ENCODE measurements around the gene PML. TPM values are rescaled to one million over a fixed set of nuclear protein-coding genes. Genes with fewer than 3 reads are reported as not detected.
"Not testable (repeated sequence)": the region's sequence is repeated elsewhere in the genome, so short reads cannot be mapped to it uniquely, and the experiment has no call there.

The PML gene
- total and polyA plus RNA-seq, 12 donors, result 17.9 to 50.1 (median 22.5) TPM

DNA sequence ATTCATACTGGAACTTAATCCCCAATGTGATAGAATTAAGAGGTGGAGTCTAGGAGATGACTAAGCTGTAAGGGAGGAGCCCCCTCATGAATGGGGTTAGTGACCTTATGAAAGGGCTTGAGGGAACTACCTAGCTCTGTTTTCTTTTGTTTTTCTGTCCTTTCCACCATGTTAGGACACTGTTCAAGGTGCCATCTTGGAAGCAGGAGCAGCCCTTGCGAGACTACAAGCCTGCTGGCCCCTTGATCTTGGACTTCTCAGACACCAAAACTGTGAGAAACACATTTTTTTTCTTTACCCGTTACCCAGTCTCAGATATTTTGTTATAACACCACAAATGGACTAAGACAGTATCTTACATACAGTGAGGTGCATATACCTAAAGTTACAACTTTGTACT, 61.3 kb downstream of the PML start:
- Histone ChIP-seq H3K27ac (no peak overlapping the region), H3K36me3 (peaks cover 0 to 4% (median 0%) of the 10 kb centered on the region in 9 donors), H3K4me3 (no peak overlapping the region), H3K4me1 (peaks cover 4 to 29% (median 17%) of the 10 kb centered on the region in 9 donors), H3K27me3 (no peaks in the 10 kb centered on the region), H3K9me3 (no peaks in the 10 kb centered on the region)
- DNase-seq (no peak), ATAC-seq (no peak)
- intact Hi-C loops (cut with DNase I), result loop anchor here in 2 of 10 donors (5.0 to 10.0 kb wide), 3 partner anchors 266 to 1741 kb away; no protein-coding TSS in a partner anchor
- WGBS, 2 donors, result 94 to 96% methylated on average over 2 of the region's 2 CpGs
- TF ChIP-seq, protein P1, sequence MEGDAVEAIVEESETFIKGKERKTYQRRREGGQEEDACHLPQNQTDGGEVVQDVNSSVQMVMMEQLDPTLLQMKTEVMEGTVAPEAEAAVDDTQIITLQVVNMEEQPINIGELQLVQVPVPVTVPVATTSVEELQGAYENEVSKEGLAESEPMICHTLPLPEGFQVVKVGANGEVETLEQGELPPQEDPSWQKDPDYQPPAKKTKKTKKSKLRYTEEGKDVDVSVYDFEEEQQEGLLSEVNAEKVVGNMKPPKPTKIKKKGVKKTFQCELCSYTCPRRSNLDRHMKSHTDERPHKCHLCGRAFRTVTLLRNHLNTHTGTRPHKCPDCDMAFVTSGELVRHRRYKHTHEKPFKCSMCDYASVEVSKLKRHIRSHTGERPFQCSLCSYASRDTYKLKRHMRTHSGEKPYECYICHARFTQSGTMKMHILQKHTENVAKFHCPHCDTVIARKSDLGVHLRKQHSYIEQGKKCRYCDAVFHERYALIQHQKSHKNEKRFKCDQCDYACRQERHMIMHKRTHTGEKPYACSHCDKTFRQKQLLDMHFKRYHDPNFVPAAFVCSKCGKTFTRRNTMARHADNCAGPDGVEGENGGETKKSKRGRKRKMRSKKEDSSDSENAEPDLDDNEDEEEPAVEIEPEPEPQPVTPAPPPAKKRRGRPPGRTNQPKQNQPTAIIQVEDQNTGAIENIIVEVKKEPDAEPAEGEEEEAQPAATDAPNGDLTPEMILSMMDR (IDR thresholded peaks at IDR 0.05), result no peak

DNA sequence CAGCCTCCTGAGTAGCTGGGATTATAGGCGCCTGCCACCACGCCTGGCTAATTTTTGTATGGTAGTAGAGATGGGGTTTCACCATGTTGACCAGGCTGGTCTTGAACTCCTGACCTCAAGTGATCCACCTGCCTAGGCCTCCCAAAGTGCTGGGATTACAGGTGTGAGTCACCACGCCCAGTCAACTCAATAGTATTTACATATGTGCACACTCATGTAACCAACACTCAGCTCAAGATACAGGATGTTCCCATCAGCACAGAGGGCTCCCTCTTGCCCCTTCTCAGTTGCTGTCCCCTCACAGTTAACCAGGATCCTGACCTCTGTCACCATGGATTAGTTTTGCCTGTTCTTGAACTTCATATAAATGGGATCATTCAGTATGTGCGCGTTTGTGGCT, 61.8 kb downstream of the PML start:
- ATAC-seq, H3K27ac ChIP-seq, H3K36me3 ChIP-seq, H3K27me3 ChIP-seq, DNase-seq, H3K4me3 ChIP-seq, H3K9me3 ChIP-seq: not testable (repeated sequence)
- peaks cover 4 to 24% (median 14%) of the 10 kb centered on the region in 9 donors for H3K4me1 ChIP-seq
- 95 to 96% methylated on average over 5 of the region's 5 CpGs for WGBS, 2 donors
- intact Hi-C loops (cut with DNase I), result loop anchor here in 2 of 10 donors (5.0 to 10.0 kb wide), 3 partner anchors 266 to 1742 kb away; no protein-coding TSS in a partner anchor

DNA sequence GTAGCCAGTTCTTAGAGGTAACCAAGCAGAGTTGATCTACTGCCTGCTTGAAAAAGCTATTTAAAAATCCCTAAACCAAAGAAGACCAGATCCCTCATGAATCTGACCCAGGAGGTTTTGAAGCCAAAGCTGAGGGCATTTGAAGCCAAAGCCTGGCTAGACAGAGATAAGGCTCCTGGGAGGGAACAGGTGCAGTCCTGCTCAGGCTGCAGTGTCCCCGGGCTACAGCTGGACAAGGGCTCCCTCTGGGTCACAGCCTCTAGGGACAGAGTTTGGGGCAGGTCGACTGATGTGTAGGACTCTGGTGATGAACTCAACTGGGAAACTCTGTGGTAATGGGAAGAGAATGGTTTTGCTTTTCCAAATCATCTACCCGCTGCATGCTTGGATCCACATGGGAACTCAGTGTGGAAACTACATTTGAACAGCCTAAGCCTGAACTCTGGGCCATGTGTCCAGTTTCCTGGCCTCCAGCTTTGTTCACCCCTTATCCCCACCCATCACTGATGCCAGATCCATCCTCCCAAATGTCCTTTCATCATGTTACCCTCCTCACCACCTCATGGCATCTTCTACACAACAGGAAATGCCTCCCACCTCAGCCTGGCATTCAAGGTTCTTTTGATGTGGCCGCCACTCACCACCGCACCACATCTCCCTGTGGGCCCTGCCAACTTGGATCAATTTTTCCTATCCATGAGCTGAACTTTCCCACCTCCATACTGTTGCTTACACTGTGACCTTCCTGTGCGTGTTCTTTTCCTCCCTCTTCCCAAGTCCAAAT, 64.7 kb downstream of the PML start:
- not testable (repeated sequence) for H3K27ac ChIP-seq, H3K4me3 ChIP-seq, H3K4me1 ChIP-seq, ATAC-seq, H3K9me3 ChIP-seq, DNase-seq, H3K27me3 ChIP-seq, H3K36me3 ChIP-seq
- intact Hi-C loops (cut with DNase I), result loop anchor here in 2 of 10 donors (5.0 to 10.0 kb wide), 3 partner anchors 263 to 1744 kb away; no protein-coding TSS in a partner anchor
- WGBS, 2 donors, result 89 to 91% methylated on average over 6 of the region's 6 CpGs

DNA sequence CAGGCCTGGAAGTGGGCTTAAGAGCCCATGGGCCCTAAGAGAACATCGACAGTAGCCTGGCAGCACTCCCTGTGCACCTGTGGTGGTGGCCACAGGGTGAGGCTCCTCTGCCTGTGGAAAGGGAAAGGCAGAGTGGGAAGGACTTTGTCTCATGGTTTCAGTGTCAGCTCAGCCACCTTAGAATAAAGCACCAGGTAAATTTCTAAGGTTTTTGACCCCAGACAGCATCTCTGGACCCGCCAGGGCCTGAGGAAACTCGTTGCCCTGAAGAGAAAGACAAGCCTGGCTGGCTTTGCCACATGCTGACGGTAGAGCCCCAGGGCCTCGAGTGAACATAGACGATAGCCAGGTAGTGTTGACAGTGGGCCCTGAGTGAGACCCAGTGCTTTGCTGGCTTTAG, 65.7 kb downstream of the PML start:
- no peaks in the 10 kb centered on the region for H3K4me1 ChIP-seq
- whole genome bisulfite sequencing, 2 donors, result 67 to 80% methylated on average over 6 of the region's 6 CpGs
- no peaks in the 10 kb centered on the region for H3K27me3 ChIP-seq
- H3K9me3 ChIP-seq, result no peaks in the 10 kb centered on the region
- TF ChIP-seq, protein P1 (IDR thresholded peaks at IDR 0.05), result no peak
- no peak for DNase-seq
- no peak overlapping the region for H3K4me3 ChIP-seq
- no peak overlapping the region for H3K27ac ChIP-seq
- intact Hi-C loops (cut with DNase I), result loop anchor here in 1 of 10 donors (5.0 kb wide), 1 partner anchor 252 kb away; no protein-coding TSS in a partner anchor
- no peak for ATAC-seq
- peaks cover 0 to 4% (median 0%) of the 10 kb centered on the region in 9 donors for H3K36me3 ChIP-seq

DNA sequence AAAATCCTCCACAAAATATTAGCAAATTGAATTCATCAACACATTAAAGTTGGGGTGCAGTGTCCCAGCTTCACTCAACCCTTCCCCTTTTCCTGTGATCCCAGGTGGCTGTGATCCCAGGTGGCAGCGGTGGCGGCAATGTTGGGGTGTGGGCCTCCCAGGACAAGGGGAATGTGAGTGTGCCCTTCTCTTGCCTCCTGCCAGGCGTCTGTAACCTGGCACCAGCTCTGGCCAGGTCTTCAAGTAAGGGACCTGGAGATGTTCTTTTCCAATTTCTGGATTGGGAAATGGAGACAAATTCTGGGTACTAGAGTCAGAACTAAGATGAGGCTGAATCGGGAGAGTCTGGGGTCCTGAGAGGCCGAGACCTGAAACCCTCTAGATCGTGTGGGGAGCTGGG, 67.7 kb downstream of the PML start:
- DNase-seq (no peak), ATAC-seq (no peak)
- whole genome bisulfite sequencing, 2 donors, result 88 to 95% methylated on average over 6 of the region's 6 CpGs
- intact Hi-C loops (cut with DNase I), result loop anchor here in 1 of 10 donors (5.0 kb wide), 1 partner anchor 250 kb away; no protein-coding TSS in a partner anchor
- Histone ChIP-seq H3K36me3 (no peaks in the 10 kb centered on the region), H3K9me3 (no peaks in the 10 kb centered on the region), H3K4me1 (no peaks in the 10 kb centered on the region), H3K4me3 (no peak overlapping the region), H3K27ac (no peak overlapping the region), H3K27me3 (no peaks in the 10 kb centered on the region)
- TF ChIP-seq, protein P1 (IDR thresholded peaks at IDR 0.05), result no peak
